HUES48 (cell line): ENCODE measurements around the gene ZNF521.

Experiments
- H3K27ac ChIP-seq: one replicate; pipeline ENCODE4 v1.7.0; 2013; ENCODE audit warnings: low read depth, low read length, inconsistent platforms
- H3K27me3 ChIP-seq: 2 replicates; pipeline ENCODE4 v1.6.1; 2013; ENCODE audit warnings: mild to moderate bottlenecking, low read length; ENCODE audit not compliant: control insufficient read depth, insufficient read depth
- H3K36me3 ChIP-seq: 2 replicates; pipeline ENCODE4 v1.6.1; 2013; ENCODE audit warnings: low read length; ENCODE audit not compliant: control insufficient read depth, insufficient read depth
- H3K4me1 ChIP-seq: 2 replicates; pipeline ENCODE4 v1.6.1; 2013; ENCODE audit warnings: mild to moderate bottlenecking, low read length; ENCODE audit not compliant: control insufficient read depth, insufficient read depth
- H3K4me3 ChIP-seq: 2 replicates; pipeline ENCODE4 v1.5.1; 2013; ENCODE audit warnings: mild to moderate bottlenecking, low read depth, low read length
- H3K9ac ChIP-seq: 2 replicates; pipeline ENCODE4 v1.6.1; 2013; ENCODE audit warnings: mild to moderate bottlenecking, low read depth, low read length, moderate library complexity
- H3K9me3 ChIP-seq: 2 replicates; pipeline ENCODE4 v1.6.1; 2013; ENCODE audit warnings: low read length; ENCODE audit not compliant: control insufficient read depth, insufficient read depth

The ZNF521 gene

DNA sequence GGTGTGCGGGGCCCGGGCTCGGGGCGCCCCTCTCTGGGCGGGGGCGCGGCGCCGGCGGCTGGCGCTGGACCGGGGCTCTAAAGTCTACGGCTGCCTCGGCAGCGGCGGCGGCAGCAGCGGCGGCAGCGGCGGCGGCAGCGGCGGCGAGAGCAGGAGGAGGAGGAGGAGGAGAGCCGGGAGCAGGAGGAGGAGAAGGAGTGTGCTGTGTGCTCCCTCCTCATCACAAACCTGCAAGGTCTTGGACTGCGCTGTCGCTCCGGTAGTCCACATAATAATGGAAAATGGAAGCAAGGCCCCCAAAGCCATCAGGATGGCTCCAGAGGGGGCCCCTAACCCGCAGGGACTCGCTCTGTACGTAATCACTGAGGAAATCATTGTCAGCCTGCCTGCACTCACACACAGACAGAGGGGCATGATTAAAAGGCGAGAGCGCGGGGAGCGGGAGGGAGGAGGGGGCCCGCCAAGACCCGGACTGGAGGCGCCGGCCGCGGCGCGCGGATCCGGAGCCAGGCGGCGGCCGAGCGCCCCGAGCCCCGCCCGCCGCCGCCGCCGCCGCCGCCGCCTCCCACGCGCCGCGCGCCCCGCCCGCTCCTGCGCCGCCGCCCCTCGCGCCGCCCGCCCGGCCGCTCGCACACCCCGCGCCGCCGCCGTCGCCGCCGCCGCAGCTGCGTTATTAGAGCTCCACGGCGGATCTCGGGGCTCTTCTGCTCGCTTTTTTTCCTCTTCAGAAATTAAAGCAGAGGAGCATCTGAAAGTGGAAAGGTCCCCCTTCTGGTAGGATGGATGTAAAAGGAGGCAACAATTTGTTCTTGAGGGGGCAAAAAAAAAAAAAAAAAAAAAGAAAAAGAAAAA lies at the start of gene ZNF521:
Gene ZNF521 (minus strand): TSS at position 390 of the 852 bp plus-strand sequence. CDS start 1,220 bp downstream, outside the sequence.
- Histone ChIP-seq H3K4me3 (peak within 1 kb of the TSS; percentile 86), H3K9me3 (no peaks in the 10 kb centered on the region), H3K4me1 (peaks cover 14% of the 10 kb centered on the region), H3K9ac (peak within 1 kb of the TSS; percentile 56), H3K36me3 (no peaks in the 10 kb centered on the region), H3K27me3 (peaks cover 64% of the 10 kb centered on the region), H3K27ac (peak within 1 kb of the TSS; percentile 94)

GRCh38 chr18:25399554-25399953 lies 47.6 kb upstream of the ZNF521 start:
- no peak overlapping the region for H3K9ac ChIP-seq
- no peaks in the 10 kb centered on the region for H3K9me3 ChIP-seq

DNA sequence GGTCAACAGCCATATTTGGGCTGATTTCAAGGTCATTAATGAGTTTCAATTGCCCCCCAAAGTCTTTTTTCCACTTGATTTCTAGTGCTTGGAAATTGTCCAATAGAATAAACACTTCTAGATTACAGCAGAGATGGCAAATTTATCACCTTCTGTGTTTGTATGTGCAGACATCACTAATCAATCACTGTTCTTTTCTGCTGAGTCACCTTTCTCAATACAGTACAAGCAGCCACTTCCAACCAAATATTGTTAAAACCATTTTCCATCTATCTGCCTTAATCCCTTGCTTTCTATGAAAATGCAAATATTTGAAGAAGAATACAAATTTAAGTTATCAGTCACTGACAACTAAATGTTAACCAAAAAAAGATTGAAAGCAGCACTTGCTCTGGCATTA lies 40.2 kb upstream of the ZNF521 start:
- Histone ChIP-seq H3K9ac (no peak overlapping the region), H3K36me3 (no peaks in the 10 kb centered on the region), H3K4me3 (no peak overlapping the region), H3K4me1 (no peaks in the 10 kb centered on the region), H3K9me3 (no peaks in the 10 kb centered on the region), H3K27me3 (no peaks in the 10 kb centered on the region), H3K27ac (no peak overlapping the region)

More at GRCh38 chr18:25399554-25399953, 47.6 kb upstream of the ZNF521 start:
- Histone ChIP-seq H3K4me3 (no peak overlapping the region), H3K27me3 (no peaks in the 10 kb centered on the region), H3K36me3 (no peaks in the 10 kb centered on the region), H3K27ac (no peak overlapping the region), H3K4me1 (no peaks in the 10 kb centered on the region)

GRCh38 chr18:25373432-25374179 lies 21.6 kb upstream of the ZNF521 start:
- H3K9ac ChIP-seq = no peak overlapping the region
- no peaks in the 10 kb centered on the region for H3K4me1 ChIP-seq
- no peaks in the 10 kb centered on the region for H3K27me3 ChIP-seq
- no peak overlapping the region for H3K27ac ChIP-seq
- H3K36me3 ChIP-seq = no peaks in the 10 kb centered on the region
- no peaks in the 10 kb centered on the region for H3K9me3 ChIP-seq
- H3K4me3 ChIP-seq = no peak overlapping the region

DNA sequence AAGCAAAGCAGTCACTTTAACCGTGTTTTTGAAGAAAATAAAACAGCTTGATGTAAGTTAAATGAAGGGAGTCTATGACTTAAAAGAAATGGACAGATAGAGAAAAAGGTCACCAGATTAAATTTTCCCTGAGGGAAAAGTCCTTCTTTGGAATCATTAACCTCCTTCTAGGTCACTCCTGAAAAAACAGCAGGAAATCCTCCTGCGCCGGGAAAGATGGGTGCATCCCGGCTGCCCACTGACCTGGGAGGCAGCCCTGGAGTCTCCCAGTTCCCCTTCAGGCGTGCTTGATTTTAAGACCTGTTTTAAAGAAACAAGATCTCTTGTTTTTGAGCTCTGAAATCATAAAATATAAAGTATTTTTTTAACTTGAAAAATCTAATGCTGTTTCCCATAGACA lies 18.4 kb upstream of the ZNF521 start:
- H3K9ac ChIP-seq = no peak overlapping the region

DNA sequence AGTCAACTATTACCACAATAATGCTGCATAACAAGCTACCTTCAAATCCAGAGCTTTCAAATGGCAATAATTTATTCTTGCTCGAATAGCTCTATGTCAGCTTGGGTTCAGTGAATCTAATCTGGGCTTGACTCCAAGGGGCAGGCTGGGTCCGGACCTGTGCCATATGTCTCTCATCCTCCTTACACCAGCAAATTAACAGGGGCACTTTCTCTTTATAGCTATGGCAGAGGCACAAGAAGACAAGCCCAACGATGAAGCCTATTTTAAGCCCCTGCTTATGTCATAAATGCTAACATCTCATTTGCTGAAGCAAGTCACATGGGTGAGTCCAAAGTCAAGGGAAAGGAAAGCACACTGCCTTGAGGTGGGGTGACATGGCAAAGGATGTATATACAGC lies 13.3 kb upstream of the ZNF521 start:
- no peak overlapping the region for H3K9ac ChIP-seq
- H3K9me3 ChIP-seq = no peaks in the 10 kb centered on the region
- H3K4me1 ChIP-seq = no peaks in the 10 kb centered on the region
- no peak overlapping the region for H3K4me3 ChIP-seq
- no peaks in the 10 kb centered on the region for H3K27me3 ChIP-seq
- no peaks in the 10 kb centered on the region for H3K36me3 ChIP-seq
- no peak overlapping the region for H3K27ac ChIP-seq

More for the DNA sequence above, 18.4 kb upstream of the ZNF521 start:
- H3K4me1 ChIP-seq = no peaks in the 10 kb centered on the region
- H3K4me3 ChIP-seq = no peak overlapping the region
- no peak overlapping the region for H3K27ac ChIP-seq
- no peaks in the 10 kb centered on the region for H3K36me3 ChIP-seq
- no peaks in the 10 kb centered on the region for H3K27me3 ChIP-seq
- H3K9me3 ChIP-seq = no peaks in the 10 kb centered on the region

DNA sequence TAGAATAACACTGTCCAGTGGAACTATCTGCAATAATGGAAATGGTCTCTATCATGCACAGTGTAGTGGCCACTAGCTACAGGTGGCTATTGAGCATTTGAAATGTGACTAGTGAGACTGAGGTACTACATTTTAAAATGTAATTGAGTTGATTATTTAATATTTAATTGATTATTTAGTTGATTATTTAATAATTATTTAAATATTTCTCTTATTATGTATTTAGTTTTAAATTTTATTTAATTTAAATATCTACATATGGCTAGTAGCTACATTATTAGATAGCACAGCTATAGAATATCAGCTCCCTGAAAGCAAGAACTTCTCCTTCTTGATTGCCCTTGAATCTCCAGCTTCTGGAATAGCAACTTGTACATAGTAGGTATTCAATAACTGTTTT lies 12.8 kb upstream of the ZNF521 start:
- no peaks in the 10 kb centered on the region for H3K4me1 ChIP-seq
- H3K4me3 ChIP-seq = no peak overlapping the region
- no peaks in the 10 kb centered on the region for H3K36me3 ChIP-seq
- no peak overlapping the region for H3K9ac ChIP-seq
- no peaks in the 10 kb centered on the region for H3K9me3 ChIP-seq
- no peak overlapping the region for H3K27ac ChIP-seq
- H3K27me3 ChIP-seq = no peaks in the 10 kb centered on the region

- Histone ChIP-seq H3K27me3 (no peaks in the 10 kb centered on the region), H3K27ac (no peak overlapping the region), H3K9me3 (no peaks in the 10 kb centered on the region), H3K4me3 (no peak overlapping the region), H3K36me3 (no peaks in the 10 kb centered on the region), H3K4me1 (no peaks in the 10 kb centered on the region), H3K9ac (no peak overlapping the region)
These were observed 8.4 kb upstream of the ZNF521 start for GRCh38 chr18:25360301-25360899.

- Histone ChIP-seq H3K27me3 (peaks cover 53% of the 10 kb centered on the region), H3K4me3 (peak overlapping the region; percentile 60), H3K9me3 (no peaks in the 10 kb centered on the region), H3K36me3 (no peaks in the 10 kb centered on the region), H3K4me1 (peaks cover 12% of the 10 kb centered on the region), H3K9ac (no peak overlapping the region), H3K27ac (no peak overlapping the region)
These were observed 1.1 kb upstream of the ZNF521 start for GRCh38 chr18:25353080-25353479.

DNA sequence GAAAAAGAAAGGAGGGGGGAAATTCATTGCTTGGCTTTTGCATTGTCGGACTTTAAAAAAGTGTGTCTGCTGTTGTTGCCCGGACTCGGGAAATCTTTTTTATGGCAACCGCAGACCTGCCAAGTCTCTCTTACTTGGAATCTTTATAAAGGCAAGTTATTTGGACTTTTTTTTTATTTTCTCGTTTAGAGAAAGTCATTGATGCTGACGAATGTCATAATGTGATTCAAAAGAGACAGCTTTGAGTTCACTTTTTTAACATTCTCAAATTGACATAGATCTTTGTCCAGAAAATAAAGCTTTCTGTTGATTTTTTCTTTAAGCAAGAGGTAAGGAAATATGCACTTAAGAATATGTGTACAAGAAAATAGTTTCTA lies 651 bp upstream of the ZNF521 start:
- H3K27me3 ChIP-seq = peaks cover 58% of the 10 kb centered on the region
- peak overlapping the region; percentile 60 for H3K4me3 ChIP-seq

More for the DNA sequence above, 651 bp upstream of the ZNF521 start:
- H3K9me3 ChIP-seq = no peaks in the 10 kb centered on the region
- no peak overlapping the region for H3K9ac ChIP-seq
- H3K27ac ChIP-seq = no peak overlapping the region
- peaks cover 14% of the 10 kb centered on the region for H3K4me1 ChIP-seq
- H3K36me3 ChIP-seq = no peaks in the 10 kb centered on the region
